H1 (cell line): ENCODE measurements around the gene ZNF33B. TPM values are rescaled to one million over a fixed set of nuclear protein-coding genes. Genes with fewer than 3 reads are reported as not detected.

Experiments used
- CTCF ChIA-PET: fragments of 300-600 bp; sonication (Branson Sonifier 250); formaldehyde crosslinking; loops from one replicate; lab custom pipeline; 2021; ENCODE audit not compliant: partially characterized antibody; lab: Charles Lee
- POLR2A ChIA-PET: fragments of 300-600 bp; sonication (Branson Sonifier 250); formaldehyde crosslinking; loops from one replicate; lab custom pipeline; 2021; ENCODE audit warnings: inconsistent platforms; ENCODE audit not compliant: partially characterized antibody; lab: Charles Lee
- DNase-seq, 2 experiments: peaks; one replicate each; pipeline versions ENCODE4 v3.0.0 to v3.0.0-alpha.2; 2010 to 2022; ENCODE audit warnings: low spot score in 2 of 2, low read depth in 1 of 2, mixed read lengths in 1 of 2
- FAIRE-seq: peaks from 2 replicates; lab custom pipeline; 2011; peaks lifted over from hg19 to GRCh38; lab: Jason Lieb, UNC
- H2AFZ ChIP-seq: 2 replicates; pipeline ENCODE4 v1.8.1; 2012; ENCODE audit warnings: low read length, inconsistent platforms
- H2AK5ac ChIP-seq: 2 replicates; pipeline ENCODE4 v1.6.1; 2013; ENCODE audit warnings: low read depth, low read length
- H2BK120ac ChIP-seq: replicated peaks from 2 replicates; pipeline ENCODE3; 2013; ENCODE audit warnings: low read depth, low read length, inconsistent platforms
- H2BK12ac ChIP-seq: 2 replicates; pipeline ENCODE4 v1.6.1; 2013; ENCODE audit warnings: low read depth, low read length
- H2BK15ac ChIP-seq: 2 replicates; pipeline ENCODE4 v1.6.1; 2013; ENCODE audit warnings: low read length
- H2BK20ac ChIP-seq: 2 replicates; pipeline ENCODE4 v1.6.1; 2013; ENCODE audit warnings: low read length
- H2BK5ac ChIP-seq: 2 replicates; pipeline ENCODE4 v1.6.1; 2013; ENCODE audit warnings: low read depth, low read length
- H3K14ac ChIP-seq: 2 replicates; pipeline ENCODE4 v1.6.1; 2013; ENCODE audit warnings: inconsistent platforms; ENCODE audit not compliant: insufficient read length
- H3K18ac ChIP-seq: 2 replicates; pipeline ENCODE4 v1.6.1; 2013; ENCODE audit warnings: low read length; ENCODE audit errors: extremely low read depth
- H3K23ac ChIP-seq: 2 replicates; pipeline ENCODE4 v1.6.1; 2013; ENCODE audit warnings: inconsistent platforms; ENCODE audit not compliant: insufficient read length
- H3K23me2 ChIP-seq: 2 replicates; pipeline ENCODE4 v1.6.1; 2013; ENCODE audit warnings: low read depth, low read length
- H3K27ac ChIP-seq: 2 replicates; pipeline ENCODE4 v1.6.1; 2011; ENCODE audit warnings: low read depth, low read length, inconsistent platforms
- H3K27me3 ChIP-seq, 4 experiments: replicated peaks in 1 of 4; 1 replicate in 1 of 4; 2 replicates in 3 of 4; pipeline versions ENCODE4 v1.6.1 to v1.8.1; 2011 to 2013; ENCODE audit warnings: low read length in 3 of 4, mild to moderate bottlenecking in 3 of 4, inconsistent platforms in 2 of 4, mixed read lengths in 2 of 4, moderate library complexity in 1 of 4; ENCODE audit not compliant: control insufficient read depth in 3 of 4, insufficient read depth in 3 of 4; ENCODE audit errors: extremely low read depth in 1 of 4
- H3K36me3 ChIP-seq, 4 experiments: 2 replicates each; pipeline versions ENCODE4 v1.6.1 to v1.8.1; 2011 to 2013; ENCODE audit warnings: mild to moderate bottlenecking in 4 of 4, low read length in 3 of 4, moderate library complexity in 2 of 4, control low read depth in 1 of 4, inconsistent platforms in 1 of 4; ENCODE audit not compliant: insufficient read depth in 4 of 4, control insufficient read depth in 2 of 4
- H3K4ac ChIP-seq: replicated peaks from 2 replicates; pipeline ENCODE3; 2013; ENCODE audit warnings: low read length, low read depth, mixed read lengths, inconsistent platforms; ENCODE audit not compliant: insufficient read length
- H3K4me1 ChIP-seq, 4 experiments: replicated peaks in 1 of 4; 1 replicate in 1 of 4; 2 replicates in 3 of 4; pipeline versions ENCODE4 v1.6.1 to v1.8.1; 2011 to 2013; ENCODE audit warnings: low read length in 3 of 4, inconsistent platforms in 2 of 4, mixed read lengths in 1 of 4; ENCODE audit not compliant: insufficient read depth in 4 of 4, control insufficient read depth in 3 of 4
- H3K4me2 ChIP-seq, 2 experiments: 2 replicates each; pipeline versions ENCODE4 v1.6.1 to v1.8.1; 2011 to 2013; ENCODE audit warnings: low read depth in 2 of 2, low read length in 2 of 2, control low read depth in 1 of 2, inconsistent platforms in 1 of 2, mild to moderate bottlenecking in 1 of 2; ENCODE audit not compliant: insufficient read depth in 1 of 2
- H3K4me3 ChIP-seq, 4 experiments: fragments of 200-600, 300-600 bp in 1 of 4; sonication (generic), shearing (Covaris generic), sonication (Bioruptor Twin) in 1 of 4; 2 replicates each; pipeline versions ENCODE4 v1.5.1 to v1.8.1; 2011 to 2016; ENCODE audit warnings: low read length in 4 of 4, low read depth in 3 of 4, control low read depth in 2 of 4, inconsistent platforms in 2 of 4, mild to moderate bottlenecking in 2 of 4, mixed read lengths in 1 of 4, moderate library complexity in 1 of 4; ENCODE audit not compliant: insufficient read depth in 2 of 4; ENCODE audit errors: extremely low read depth in 1 of 4
- H3K56ac ChIP-seq: replicated peaks from 2 replicates; pipeline ENCODE3; 2013; ENCODE audit warnings: low read depth, mild to moderate bottlenecking, mixed read lengths, low read length, inconsistent platforms; ENCODE audit not compliant: insufficient read length
- H3K79me1 ChIP-seq: 2 replicates; pipeline ENCODE4 v1.6.1; 2013; ENCODE audit warnings: low read depth, low read length, control low read depth
- H3K79me2 ChIP-seq, 2 experiments: 2 replicates each; pipeline versions ENCODE4 v1.6.1 to v1.8.1; 2012 to 2013; ENCODE audit warnings: low read length in 2 of 2, mild to moderate bottlenecking in 2 of 2, inconsistent platforms in 1 of 2; ENCODE audit not compliant: insufficient read depth in 2 of 2, control insufficient read depth in 1 of 2
- H3K9ac ChIP-seq, 4 experiments: replicated peaks in 1 of 4; 1 replicate in 1 of 4; 2 replicates in 3 of 4; pipeline versions ENCODE4 v1.6.1 to v1.8.1; 2011 to 2013; ENCODE audit warnings: low read depth in 3 of 4, low read length in 3 of 4, control low read depth in 2 of 4, mild to moderate bottlenecking in 2 of 4, moderate library complexity in 2 of 4, inconsistent platforms in 1 of 4; ENCODE audit errors: extremely low read depth in 1 of 4
- H3K9me3 ChIP-seq, 2 experiments: 2 replicates each; pipeline versions ENCODE4 v1.6.1 to v1.8.1; 2012 to 2013; ENCODE audit warnings: mild to moderate bottlenecking in 2 of 2, moderate library complexity in 2 of 2, control low read depth in 1 of 2, inconsistent platforms in 1 of 2, low read depth in 1 of 2, low read length in 1 of 2, mixed read lengths in 1 of 2; ENCODE audit not compliant: insufficient read depth in 2 of 2
- H4K20me1 ChIP-seq, 2 experiments: replicated peaks in 1 of 2; 2 replicates each; pipeline versions ENCODE3 to v1.8.1; 2011 to 2013; ENCODE audit warnings: inconsistent platforms in 2 of 2, low read length in 2 of 2, mild to moderate bottlenecking in 1 of 2; ENCODE audit not compliant: insufficient read depth in 2 of 2, control insufficient read depth in 1 of 2
- H4K5ac ChIP-seq: 2 replicates; pipeline ENCODE4 v1.6.1; 2013; ENCODE audit warnings: low read length, low read depth, mixed read lengths, inconsistent platforms; ENCODE audit not compliant: insufficient read length
- H4K8ac ChIP-seq: 2 replicates; pipeline ENCODE4 v1.8.0; 2013; ENCODE audit warnings: mild to moderate bottlenecking, moderate library complexity, low read length, inconsistent platforms; ENCODE audit not compliant: insufficient read depth; ENCODE audit errors: extremely low read depth
- H4K91ac ChIP-seq: replicated peaks from 2 replicates; pipeline ENCODE3; 2013; ENCODE audit warnings: low read length, mixed read lengths, inconsistent platforms; ENCODE audit not compliant: insufficient read length
- CBX5 ChIP-seq: fragments of 300-800, 300-1000 bp; sonication (generic); IDR thresholded peaks from 2 replicates; pipeline ENCODE4 v1.7.1; 2016; ENCODE audit warnings: antibody characterized with exemption, low read length, low read depth
- CEBPB ChIP-seq: IDR thresholded peaks from 2 replicates; pipeline ENCODE4 v1.6.1; 2012; ENCODE audit warnings: low read depth, low read length
- RNF2 ChIP-seq: fragments of 200-900, 300-1000 bp; sonication (generic); IDR thresholded peaks from 2 replicates; pipeline ENCODE4 v1.7.1; 2016; ENCODE audit warnings: borderline replicate concordance, low read depth, mild to moderate bottlenecking, antibody characterized with exemption, low read length; ENCODE audit not compliant: poor library complexity, severe bottlenecking; ENCODE audit errors: missing control alignments
- SIN3A ChIP-seq, 2 experiments: IDR thresholded peaks in 1 of 2; conservative IDR thresholded peaks in 1 of 2; 2 replicates each; pipeline ENCODE4 v1.6.1; 2011 to 2012; ENCODE audit warnings: low read length in 2 of 2, improper control_type of control experiment in 1 of 2, low read depth in 1 of 2, mild to moderate bottlenecking in 1 of 2
- SIRT6 ChIP-seq: IDR thresholded peaks from one replicate; pipeline ENCODE4 v1.7.1; 2012; ENCODE audit warnings: low read length, inconsistent platforms
- WGBS, 2 experiments: shearing (Covaris generic) in 1 of 2; methylation state at CpG; one replicate each; pipeline versions ENCODE4 v1.1.6 to v1.1.7; 2013 to 2015; ENCODE audit warnings: low lambda C conversion rate in 2 of 2, mixed read lengths in 2 of 2, inconsistent platforms in 1 of 2, low coverage in 1 of 2, missing lambda C conversion rate in 1 of 2; ENCODE audit not compliant: insufficient replicate concordance in 2 of 2, insufficient coverage in 1 of 2, insufficient read length in 1 of 2; ENCODE audit errors: extremely low coverage in 1 of 2, missing lambda C conversion rate in 1 of 2; 5-methylcytosine and 5-hydroxymethylcytosine counted together
- polyA plus RNA-seq, 7 experiments: library from polyadenylated mRNA; depleted of rRNA in 3 of 7; stranded (reverse) in 5 of 7; unstranded in 2 of 7; fragments of >200 nt in 5 of 7; fragments of 200-250 nt in 2 of 7; gene quantifications; 1 replicate in 5 of 7; 2 replicates in 1 of 7; 4 replicates in 1 of 7; pipeline versions ENCODE4 v1.2.1 to v1.2.3, GENCODE V29; 2011 to 2013; ENCODE audit warnings: missing spikeins in 2 of 7, mixed read lengths in 2 of 7
- total RNA-seq: library from RNA; stranded (reverse); fragmentation: NEBNext Ultra II Directional; extraction: Animal tissue kit (Norgen Biotek cat#: 25700); gene quantifications from 2 replicates; pipeline ENCODE4 v1.2.1, GENCODE V29; 2021
- TF ChIP-seq, protein P1 (sequence below), 3 experiments: IDR thresholded peaks; 1 replicate in 2 of 3; 2 replicates in 1 of 3; pipeline versions ENCODE4 v1.5.1 to v1.6.1; 2011; ENCODE audit warnings: low read length in 3 of 3, mild to moderate bottlenecking in 3 of 3, inconsistent platforms in 2 of 3, low read depth in 1 of 3, moderate library complexity in 1 of 3; ENCODE audit not compliant: insufficient read depth in 1 of 3; ENCODE audit errors: control extremely low read depth in 1 of 3

The ZNF33B gene
- total and polyA plus RNA-seq, 2 of the 8 experiments (the other 6 are each of a cell fraction or from before 2014, with no cell fraction given): 10.7 to 33.4 TPM

DNA sequence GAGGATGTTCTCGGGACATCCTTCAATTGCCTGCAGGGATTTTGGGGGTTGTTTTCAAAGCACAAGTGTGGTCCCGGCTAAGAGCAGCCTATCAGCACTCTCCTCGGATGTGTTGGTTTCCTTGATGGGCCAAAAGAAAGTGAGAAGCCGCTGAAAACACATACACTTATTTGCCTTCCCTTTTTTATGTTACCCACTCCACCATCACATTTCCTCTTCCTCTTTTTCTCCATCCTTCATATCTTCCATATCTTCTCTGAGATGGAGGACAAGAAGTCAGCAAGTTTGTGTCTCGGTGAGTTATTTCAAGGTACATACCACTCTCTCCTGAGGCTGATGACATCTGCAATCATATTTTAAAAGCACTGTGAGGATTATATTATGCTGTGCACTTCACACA is 64.0 kb downstream of the ZNF33B start:
- H4K20me1 ChIP-seq: no peaks in the 10 kb centered on the region
- no peak overlapping the region for H2BK15ac ChIP-seq
- H3K18ac ChIP-seq: no peak overlapping the region
- WGBS, 2 experiments: 79% methylated on average over 5 of the region's 5 CpGs; no CpG with 5 or more reads in 1 of the 2 experiments
- H3K14ac ChIP-seq: no peak overlapping the region
- no peaks in the 10 kb centered on the region for H3K4me1 ChIP-seq
- H3K23me2 ChIP-seq: no peaks in the 10 kb centered on the region
- H3K4me3 ChIP-seq: no peak overlapping the region
- ChIA-PET CTCF (interaction anchor here (0.6 kb wide), 1 partner anchor 177 kb away, joined by 3 read pairs; no protein-coding TSS in a partner anchor), POLR2A (no interaction called here)
- H2BK12ac ChIP-seq: no peak overlapping the region
- H2AK5ac ChIP-seq: no peak overlapping the region
- no peaks in the 10 kb centered on the region for H3K27me3 ChIP-seq
- no peak overlapping the region for H2BK5ac ChIP-seq
- no peak overlapping the region for H2BK20ac ChIP-seq
- no peak overlapping the region for H4K91ac ChIP-seq
- H2AFZ ChIP-seq: no peak overlapping the region
- H3K23ac ChIP-seq: no peak overlapping the region
- no peaks in the 10 kb centered on the region for H3K79me1 ChIP-seq
- H4K5ac ChIP-seq: no peak overlapping the region
- no peak overlapping the region for H3K4me2 ChIP-seq
- H3K4ac ChIP-seq: no peak overlapping the region
- no peak overlapping the region for H3K27ac ChIP-seq
- no peak overlapping the region for H3K9ac ChIP-seq
- DNase-seq (no peak), FAIRE-seq (no peak)
- H3K36me3 ChIP-seq: no peaks in the 10 kb centered on the region
- H3K56ac ChIP-seq: no peak overlapping the region
- no peaks in the 10 kb centered on the region for H3K79me2 ChIP-seq
- H3K9me3 ChIP-seq: peaks cover 34 to 79% of the 10 kb centered on the region in 2 experiments
- no peak overlapping the region for H2BK120ac ChIP-seq
- no peak overlapping the region for H4K8ac ChIP-seq
- TF ChIP-seq CBX5 (no peak), RNF2 (no peak), SIRT6 (no peak), CEBPB (no peak), SIN3A (conservative IDR thresholded peaks at IDR 0.05 in 1 of 2, IDR thresholded peaks at IDR 0.05 in 1 of 2; ENCODE audit: low read depth in 1 of 2, low read length in 2 of 2) (no peak)
- TF ChIP-seq, protein P1, sequence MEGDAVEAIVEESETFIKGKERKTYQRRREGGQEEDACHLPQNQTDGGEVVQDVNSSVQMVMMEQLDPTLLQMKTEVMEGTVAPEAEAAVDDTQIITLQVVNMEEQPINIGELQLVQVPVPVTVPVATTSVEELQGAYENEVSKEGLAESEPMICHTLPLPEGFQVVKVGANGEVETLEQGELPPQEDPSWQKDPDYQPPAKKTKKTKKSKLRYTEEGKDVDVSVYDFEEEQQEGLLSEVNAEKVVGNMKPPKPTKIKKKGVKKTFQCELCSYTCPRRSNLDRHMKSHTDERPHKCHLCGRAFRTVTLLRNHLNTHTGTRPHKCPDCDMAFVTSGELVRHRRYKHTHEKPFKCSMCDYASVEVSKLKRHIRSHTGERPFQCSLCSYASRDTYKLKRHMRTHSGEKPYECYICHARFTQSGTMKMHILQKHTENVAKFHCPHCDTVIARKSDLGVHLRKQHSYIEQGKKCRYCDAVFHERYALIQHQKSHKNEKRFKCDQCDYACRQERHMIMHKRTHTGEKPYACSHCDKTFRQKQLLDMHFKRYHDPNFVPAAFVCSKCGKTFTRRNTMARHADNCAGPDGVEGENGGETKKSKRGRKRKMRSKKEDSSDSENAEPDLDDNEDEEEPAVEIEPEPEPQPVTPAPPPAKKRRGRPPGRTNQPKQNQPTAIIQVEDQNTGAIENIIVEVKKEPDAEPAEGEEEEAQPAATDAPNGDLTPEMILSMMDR (IDR thresholded peaks at IDR 0.05; ENCODE audit: control extremely low read depth in 1 of 3, insufficient read depth in 1 of 3, low read depth in 1 of 3, low read length in 3 of 3): no peak
